Heart left ventricle (tissue), 16 donors: ENCODE measurements around the gene MPPED1. TPM values are rescaled to one million over a fixed set of nuclear protein-coding genes. Genes with fewer than 3 reads are reported as not detected.

ENCODE experiments used
- ATAC-seq, 4 donors: fragments of 200-7000 bp; cut with Tn5 transposase; one replicate each; pipeline ENCODE4 v1.9.1; 2020 to 2022; ENCODE audit warnings: moderate library complexity in 4 of 4, mild to moderate bottlenecking in 3 of 4, moderate number of reproducible peaks in 1 of 4
- DNase-seq, 5 donors: peaks; one replicate each; pipeline ENCODE4 v3.0.0-alpha.2; 2020
- H3K27ac ChIP-seq, 12 donors: fragments of 200-600 bp; sonication (generic) in 4 of 12; one replicate each; pipeline versions ENCODE4 v1.5.0 to v1.8.0; 2016 to 2022; ENCODE audit warnings: mild to moderate bottlenecking in 2 of 12
- H3K27me3 ChIP-seq, 9 donors: fragments of 200-600 bp; sonication (generic) in 2 of 9; one replicate each; pipeline versions ENCODE4 v1.5.1 to v1.8.0; 2016 to 2022; ENCODE audit warnings: mild to moderate bottlenecking in 3 of 9
- H3K36me3 ChIP-seq, 9 donors: fragments of 200-600 bp; sonication (generic) in 2 of 9; one replicate each; pipeline versions ENCODE4 v1.5.0 to v1.8.0; 2018 to 2022; ENCODE audit warnings: mild to moderate bottlenecking in 2 of 9
- H3K4me1 ChIP-seq, 12 donors: fragments of 200-600 bp; sonication (generic) in 4 of 12; one replicate each; pipeline versions ENCODE4 v1.5.0 to v1.8.0; 2016 to 2022; ENCODE audit warnings: mild to moderate bottlenecking in 3 of 12
- H3K4me3 ChIP-seq, 12 donors: fragments of 200-600 bp; sonication (generic) in 4 of 12; one replicate each; pipeline versions ENCODE4 v1.5.0 to v1.8.0; 2017 to 2022; ENCODE audit warnings: mild to moderate bottlenecking in 9 of 12, moderate library complexity in 4 of 12
- H3K9me3 ChIP-seq, 12 donors: fragments of 200-600 bp; sonication (generic) in 4 of 12; one replicate each; pipeline versions ENCODE4 v1.5.0 to v1.8.0; 2016 to 2022; ENCODE audit warnings: mild to moderate bottlenecking in 1 of 12
- POLR2A ChIP-seq, 2 donors: fragments of 450-650 bp; IDR thresholded peaks; one replicate each; pipeline ENCODE4 v1.6.1; 2017; ENCODE audit warnings: antibody characterized with exemption in 2 of 2, mild to moderate bottlenecking in 2 of 2, moderate library complexity in 2 of 2
- WGBS, 4 donors: extraction: QIAGEN DNeasy Blood & Tissue Kit in 2 of 4; methylation state at CpG; one replicate each; pipeline versions ENCODE4 v1.1.5 to v1.1.7; 2013 to 2018; 5-methylcytosine and 5-hydroxymethylcytosine counted together
- intact Hi-C, 10 donors: fragments of 100-400 bp; cut with DNase I; formaldehyde crosslinking; loops; one replicate each; pipeline versions ENCODE4 v1.11.1 to v1.14.2; 2022
- polyA plus RNA-seq, 2 donors: library from polyadenylated mRNA; stranded (reverse); fragments of 200-250 nt; gene quantifications; one replicate each; pipeline ENCODE4 v1.2.3, GENCODE V29; 2013
- total RNA-seq, 9 donors: library from RNA; depleted of rRNA in 2 of 9; stranded (reverse); fragments of >200 nt in 2 of 9; fragmentation: NEBNext Ultra II Directional in 3 of 9; extraction: Animal tissue kit (Norgen Biotek cat#: 25700) in 3 of 9; gene quantifications; one replicate each; pipeline versions ENCODE4 v1.1.0 to v1.2.4, GENCODE V29; 2016 to 2023
- TF ChIP-seq, protein P1 (sequence below), 12 donors: fragments of 200-600 bp; sonication (generic) in 4 of 12; IDR thresholded peaks; one replicate each; pipeline versions ENCODE4 v1.5.0 to v1.8.0; 2018 to 2022; ENCODE audit warnings: antibody characterized with exemption in 12 of 12, mild to moderate bottlenecking in 5 of 12
- donor health status: ischemic (EF 13 %, LVEDD 7.1; RV severe dilation, severe dysfunction).
- donor health status: healthy with polysubstance abuse.
- donor health status: DM: no; HTN: yes; CAD: no.
- donor health status: DM: no; HTN: no; CAD: no.
- donor health status: ischemic (EF 25% LVEDD 6.9; RV normal size, moderate dysfunction).
- donor health status: ischemic (EF 25% LVEDD 5.7; RV mildly dilated, moderate dysfunction).
- donor health status: healthy.
- donor health status: DM: yes; HTN: yes; CAD: no.
- donor health status: ischemic (EF 35%, LVEDD 5.7; RV mildly dilated, moderate dysfunction).
- donor health status: nonischemic (EF 11% LVEDD 7.7; RV severe dilation, severe dysfunction).
- donor health status: DM: yes; HTN: yes; CAD: no.
- donor health status: PGD.
- donor health status: ischemic (EF 29% LVEDD 5.4; RV normal size, mild dysfunction).
- donor health status: nonischemic (EF 23%, LVEDD 6.1; RV moderate dilation, normal function).

The MPPED1 gene
- total and polyA plus RNA-seq, 11 donors: 0.12 TPM; not detected in 10

DNA sequence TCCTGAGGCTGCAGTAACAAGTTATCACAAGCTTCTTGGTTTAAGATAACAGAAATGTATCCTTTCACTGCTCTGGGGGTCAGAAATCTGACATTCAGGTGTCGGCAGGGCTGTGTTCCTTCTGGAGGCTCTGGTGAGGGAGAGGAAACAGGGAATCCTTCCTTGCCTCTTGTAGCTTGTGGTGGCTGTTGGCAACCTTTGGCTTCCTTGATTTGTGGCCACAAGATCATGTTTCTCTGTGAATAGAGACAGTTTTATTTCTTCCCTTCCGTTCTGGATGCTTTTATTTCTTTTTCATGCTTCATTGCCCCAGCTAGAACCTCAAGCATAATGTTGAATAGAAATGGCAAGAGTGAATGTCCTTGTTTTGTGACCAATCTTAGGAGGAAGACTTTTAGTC is 44.0 kb downstream of the MPPED1 start:
- ATAC-seq (no peak), DNase-seq (no peak)
- intact Hi-C loops: no loop called here
- H3K27ac ChIP-seq: no peak overlapping the region
- H3K27me3 ChIP-seq: peaks cover 0 to 36% (median 2%) of the 10 kb centered on the region in 9 donors
- H3K36me3 ChIP-seq: no peaks in the 10 kb centered on the region
- H3K4me1 ChIP-seq: no peaks in the 10 kb centered on the region
- TF ChIP-seq, protein P1, sequence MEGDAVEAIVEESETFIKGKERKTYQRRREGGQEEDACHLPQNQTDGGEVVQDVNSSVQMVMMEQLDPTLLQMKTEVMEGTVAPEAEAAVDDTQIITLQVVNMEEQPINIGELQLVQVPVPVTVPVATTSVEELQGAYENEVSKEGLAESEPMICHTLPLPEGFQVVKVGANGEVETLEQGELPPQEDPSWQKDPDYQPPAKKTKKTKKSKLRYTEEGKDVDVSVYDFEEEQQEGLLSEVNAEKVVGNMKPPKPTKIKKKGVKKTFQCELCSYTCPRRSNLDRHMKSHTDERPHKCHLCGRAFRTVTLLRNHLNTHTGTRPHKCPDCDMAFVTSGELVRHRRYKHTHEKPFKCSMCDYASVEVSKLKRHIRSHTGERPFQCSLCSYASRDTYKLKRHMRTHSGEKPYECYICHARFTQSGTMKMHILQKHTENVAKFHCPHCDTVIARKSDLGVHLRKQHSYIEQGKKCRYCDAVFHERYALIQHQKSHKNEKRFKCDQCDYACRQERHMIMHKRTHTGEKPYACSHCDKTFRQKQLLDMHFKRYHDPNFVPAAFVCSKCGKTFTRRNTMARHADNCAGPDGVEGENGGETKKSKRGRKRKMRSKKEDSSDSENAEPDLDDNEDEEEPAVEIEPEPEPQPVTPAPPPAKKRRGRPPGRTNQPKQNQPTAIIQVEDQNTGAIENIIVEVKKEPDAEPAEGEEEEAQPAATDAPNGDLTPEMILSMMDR (IDR thresholded peaks at IDR 0.05): no peak
- no peak for TF ChIP-seq POLR2A (IDR thresholded peaks at IDR 0.05)
- no peak overlapping the region for H3K4me3 ChIP-seq
- 29 to 46% (median 35%) methylated on average over 2 of the region's 2 CpGs for WGBS, 4 donors
- peaks cover 0 to 3% (median 0%) of the 10 kb centered on the region in 12 donors for H3K9me3 ChIP-seq

DNA sequence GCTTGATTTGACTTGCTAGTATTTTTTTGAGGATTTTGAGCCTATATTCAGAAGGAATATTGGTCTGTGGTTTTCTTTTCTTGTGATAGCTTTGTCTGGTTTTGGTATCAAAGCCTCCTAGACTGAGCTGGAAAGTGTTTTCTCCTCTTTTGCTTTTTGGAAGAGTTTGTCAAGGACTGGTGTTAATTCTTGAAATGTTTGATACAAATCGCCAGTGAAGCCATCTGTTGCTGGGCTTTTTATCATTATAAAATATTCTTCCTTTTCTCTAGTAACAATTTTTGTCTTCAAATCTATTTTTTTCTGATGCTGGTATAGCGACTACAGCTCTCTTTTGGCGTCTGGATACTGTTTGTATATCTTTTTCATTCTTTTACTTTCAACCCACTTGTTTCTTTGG is 45.2 kb downstream of the MPPED1 start:
- ATAC-seq: no peak
- Histone ChIP-seq H3K27ac (no peak overlapping the region), H3K9me3 (peaks cover 0 to 14% (median 0%) of the 10 kb centered on the region in 12 donors), H3K27me3 (peaks cover 0 to 32% (median 2%) of the 10 kb centered on the region in 9 donors), H3K36me3 (no peaks in the 10 kb centered on the region), H3K4me1 (no peaks in the 10 kb centered on the region), H3K4me3 (no peak overlapping the region)
- 76 to 84% (median 81%) methylated on average over 3 of the region's 3 CpGs for WGBS, 4 donors
- intact Hi-C loops: no loop called here
- no peak for DNase-seq
- TF ChIP-seq, protein P1 (IDR thresholded peaks at IDR 0.05): no peak
- TF ChIP-seq POLR2A (IDR thresholded peaks at IDR 0.05): no peak

DNA sequence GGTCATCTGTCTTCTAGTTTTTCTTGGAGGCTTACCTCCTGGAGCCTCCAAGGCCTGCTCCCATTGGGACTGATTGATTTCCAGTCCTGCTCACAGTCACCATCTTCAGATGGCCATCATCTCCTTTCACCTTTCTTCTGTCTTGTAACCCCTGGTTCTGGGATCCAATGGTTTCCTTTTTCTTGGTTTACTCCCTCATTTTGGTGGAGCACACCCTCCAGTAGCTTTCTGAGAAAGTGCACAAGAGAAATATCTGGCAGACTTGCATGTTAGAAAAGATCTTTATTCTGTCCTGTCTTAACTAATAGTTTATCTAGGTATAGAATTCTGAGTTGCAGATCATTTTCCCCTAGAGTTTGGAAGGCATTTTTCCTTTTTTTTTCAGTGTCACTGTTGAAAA is 50.9 kb downstream of the MPPED1 start:
- DNase-seq: no peak
- TF ChIP-seq POLR2A (IDR thresholded peaks at IDR 0.05): no peak
- TF ChIP-seq, protein P1 (IDR thresholded peaks at IDR 0.05): no peak
- H3K27ac ChIP-seq: no peak overlapping the region
- H3K9me3 ChIP-seq: peaks cover 0 to 26% (median 6%) of the 10 kb centered on the region in 12 donors
- no peaks in the 10 kb centered on the region for H3K4me1 ChIP-seq
- ATAC-seq: no peak
- no peak overlapping the region for H3K4me3 ChIP-seq
- peaks cover 0 to 31% (median 2%) of the 10 kb centered on the region in 9 donors for H3K27me3 ChIP-seq
- H3K36me3 ChIP-seq: no peaks in the 10 kb centered on the region
- intact Hi-C loops: no loop called here

DNA sequence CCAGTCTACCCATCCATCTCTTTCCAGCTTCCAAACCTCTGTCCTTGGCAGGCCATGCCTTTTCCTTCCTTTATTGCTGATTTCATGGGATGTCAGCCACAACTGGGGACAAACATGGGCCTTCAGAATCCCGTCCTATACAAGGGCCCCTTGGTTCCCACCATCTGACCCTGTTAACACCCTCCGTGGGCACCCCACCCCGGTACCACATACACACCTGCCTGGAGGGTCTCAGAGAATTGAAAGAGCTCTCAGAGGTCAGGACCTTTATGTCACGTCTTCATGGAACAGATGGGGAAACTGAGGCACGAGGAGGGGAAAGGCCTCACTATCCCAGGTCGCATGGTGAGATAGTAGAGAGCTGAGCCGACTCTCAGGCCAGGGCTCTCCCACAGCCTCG is 53.0 kb downstream of the MPPED1 start:
- no peak for ATAC-seq
- WGBS, 4 donors: 67 to 78% (median 69%) methylated on average over 6 to 8 of the region's 8 CpGs

More for the DNA sequence above, 53.0 kb downstream of the MPPED1 start:
- Histone ChIP-seq H3K9me3 (peaks cover 0 to 26% (median 6%) of the 10 kb centered on the region in 12 donors), H3K4me3 (no peak overlapping the region), H3K36me3 (no peaks in the 10 kb centered on the region), H3K27ac (no peak overlapping the region), H3K27me3 (peaks cover 0 to 33% (median 3%) of the 10 kb centered on the region in 9 donors), H3K4me1 (no peaks in the 10 kb centered on the region)
- intact Hi-C loops: no loop called here
- TF ChIP-seq POLR2A (IDR thresholded peaks at IDR 0.05): no peak
- TF ChIP-seq, protein P1 (IDR thresholded peaks at IDR 0.05): no peak
- DNase-seq: no peak
